NT2/D1 (cell line): ENCODE measurements around the gene ROPN1.
"Not testable (repeated sequence)": the region's sequence is repeated elsewhere in the genome, so short reads cannot be mapped to it uniquely, and the experiment has no call there.

Experiments used
- DNase-seq: peaks from one replicate; pipeline ENCODE4 v3.0.0-alpha.2; 2011; ENCODE audit warnings: low read depth, low spot score
- H3K27me3 ChIP-seq: 2 replicates; pipeline ENCODE4 v1.6.0; 2011; ENCODE audit warnings: mild to moderate bottlenecking; ENCODE audit not compliant: insufficient read length, insufficient read depth
- H3K36me3 ChIP-seq: 2 replicates; pipeline ENCODE4 v1.6.1; 2011; ENCODE audit warnings: mild to moderate bottlenecking, low read length, mixed read lengths; ENCODE audit not compliant: insufficient read depth, insufficient read length
- H3K4me1 ChIP-seq: 2 replicates; pipeline ENCODE4 v1.5.1; 2011; ENCODE audit not compliant: insufficient read depth, insufficient read length
- H3K4me3 ChIP-seq: 2 replicates; pipeline ENCODE4 v1.5.1; 2011; ENCODE audit warnings: low read depth; ENCODE audit not compliant: insufficient read length
- H3K9ac ChIP-seq: 2 replicates; pipeline ENCODE4 v1.6.0; 2011; ENCODE audit warnings: low read depth; ENCODE audit not compliant: insufficient read length
- H3K9me3 ChIP-seq: 2 replicates; pipeline ENCODE4 v1.5.1; 2011; ENCODE audit warnings: mild to moderate bottlenecking, low read length; ENCODE audit not compliant: insufficient read depth
- SUZ12 ChIP-seq: IDR thresholded peaks from 2 replicates; pipeline ENCODE4 v1.6.1; 2011; ENCODE audit not compliant: insufficient read length, insufficient read depth; ENCODE audit errors: extremely low read depth
- YY1 ChIP-seq: IDR thresholded peaks from 2 replicates; pipeline ENCODE4 v1.6.1; 2011; ENCODE audit not compliant: insufficient read length, insufficient read depth
- ZNF274 ChIP-seq: IDR thresholded peaks from 2 replicates; pipeline ENCODE4 v1.6.1; 2011; ENCODE audit warnings: mild to moderate bottlenecking, low read depth, low read length

The ROPN1 gene

DNA sequence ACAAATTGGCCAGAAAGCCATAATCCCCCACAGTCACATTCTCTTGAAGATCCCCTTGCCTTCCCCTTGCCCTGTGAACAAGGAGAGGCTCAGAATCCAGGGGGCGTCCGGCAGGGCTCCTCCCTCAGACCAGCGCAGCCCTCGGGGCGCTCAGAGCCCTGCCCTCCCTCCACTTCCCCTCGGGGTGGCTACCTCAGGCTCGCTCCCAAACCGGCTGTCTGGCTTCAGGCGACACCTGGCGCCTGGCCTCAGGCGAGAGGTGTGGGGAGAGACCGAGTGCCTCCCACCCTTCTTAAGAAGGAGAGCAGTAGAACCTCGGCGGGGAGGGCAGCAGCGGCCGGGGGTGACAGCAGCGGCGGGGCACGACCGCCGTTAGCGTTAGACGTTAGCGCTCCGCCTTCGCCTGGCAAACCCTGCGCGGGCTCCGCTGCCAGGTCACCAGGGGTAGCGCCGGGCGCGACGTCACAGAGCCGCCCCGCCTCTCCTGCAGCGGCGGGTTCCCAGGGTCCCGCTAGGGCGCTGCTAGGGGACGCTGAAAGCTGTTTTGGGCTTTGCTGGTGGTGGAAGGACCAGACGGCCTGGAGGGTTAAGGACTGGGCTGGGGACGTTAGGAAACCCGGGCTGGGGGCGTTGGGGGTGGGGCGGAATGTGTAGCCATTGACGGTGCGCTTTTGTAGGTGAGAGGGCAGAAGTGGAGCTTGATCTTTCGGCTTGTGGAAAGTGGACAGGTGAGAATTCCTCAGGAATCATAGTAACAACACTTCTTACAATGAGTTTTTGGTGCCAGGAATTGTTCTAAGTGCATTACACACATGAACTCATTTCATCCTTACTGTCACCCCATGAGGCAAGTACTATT is at the start of gene ROPN1:
Gene ROPN1, minus strand, starts transcription at position 395 of the 859 bp plus-strand sequence. CDS start 11,643 bp downstream, outside the sequence.
- DNase-seq, H3K9ac ChIP-seq, H3K4me3 ChIP-seq, H3K4me1 ChIP-seq, H3K9me3 ChIP-seq, H3K36me3 ChIP-seq: not testable (repeated sequence)
- H3K27me3 ChIP-seq, result peaks cover 56% of the 10 kb centered on the region

DNA sequence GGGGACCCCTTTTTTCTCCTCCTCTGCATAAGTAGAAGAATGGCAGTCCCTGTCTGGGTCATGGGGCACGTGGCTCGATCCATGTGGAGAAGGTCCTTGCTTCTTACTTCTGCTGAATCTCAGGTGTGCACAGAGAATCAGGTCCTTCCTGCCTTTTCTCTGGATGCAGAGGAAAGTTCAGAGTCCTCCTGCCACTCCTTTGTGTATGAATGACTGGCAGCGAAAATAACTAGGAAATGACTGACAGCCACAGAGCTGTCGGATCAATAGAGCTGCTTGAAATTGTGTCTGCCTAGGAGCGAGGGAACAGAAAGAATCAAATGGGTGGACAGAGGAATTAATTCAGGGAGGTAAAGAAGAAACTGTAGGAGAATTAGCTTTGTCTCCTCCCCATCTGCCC is 49.6 kb upstream of the ROPN1 start:
- H3K4me1 ChIP-seq, result no peaks in the 10 kb centered on the region
- no peak overlapping the region for H3K9ac ChIP-seq
- no peak for DNase-seq
- TF ChIP-seq ZNF274, result no peak
- TF ChIP-seq YY1, result no peak
- TF ChIP-seq SUZ12, result no peak
- H3K4me3 ChIP-seq, result no peak overlapping the region
- no peaks in the 10 kb centered on the region for H3K9me3 ChIP-seq
- no peaks in the 10 kb centered on the region for H3K27me3 ChIP-seq
- no peaks in the 10 kb centered on the region for H3K36me3 ChIP-seq

DNA sequence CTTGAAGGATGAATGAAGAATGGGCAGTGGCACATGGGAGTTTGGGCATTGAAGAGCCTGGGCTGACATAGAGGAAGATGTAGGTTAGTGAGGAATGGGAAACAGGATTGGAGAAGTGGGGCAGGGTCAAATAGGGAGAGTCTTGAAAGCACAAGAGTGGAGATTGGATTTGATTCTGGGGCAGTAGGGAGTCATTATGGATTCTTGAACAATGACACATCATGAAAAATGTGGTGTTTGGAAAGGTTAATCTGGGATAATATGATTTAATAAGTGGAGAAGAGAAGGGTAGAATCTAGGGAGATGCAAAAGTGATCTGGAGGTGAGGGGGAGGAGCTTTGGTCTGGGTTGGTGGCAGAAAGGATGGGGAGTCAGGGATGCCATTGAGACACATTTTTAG is 45.4 kb upstream of the ROPN1 start:
- peaks cover 26% of the 10 kb centered on the region for H3K27me3 ChIP-seq
- no peak for DNase-seq
- TF ChIP-seq ZNF274, result no peak
- no peak for TF ChIP-seq SUZ12
- no peak for TF ChIP-seq YY1
- H3K4me3 ChIP-seq, result no peak overlapping the region
- H3K4me1 ChIP-seq, result peaks cover 2% of the 10 kb centered on the region
- H3K9ac ChIP-seq, result no peak overlapping the region
- 0 out of 2 replicates have a peak, but pooled peaks cover 5% of the 10 kb centered on the region for H3K9me3 ChIP-seq
- H3K36me3 ChIP-seq, result no peaks in the 10 kb centered on the region

DNA sequence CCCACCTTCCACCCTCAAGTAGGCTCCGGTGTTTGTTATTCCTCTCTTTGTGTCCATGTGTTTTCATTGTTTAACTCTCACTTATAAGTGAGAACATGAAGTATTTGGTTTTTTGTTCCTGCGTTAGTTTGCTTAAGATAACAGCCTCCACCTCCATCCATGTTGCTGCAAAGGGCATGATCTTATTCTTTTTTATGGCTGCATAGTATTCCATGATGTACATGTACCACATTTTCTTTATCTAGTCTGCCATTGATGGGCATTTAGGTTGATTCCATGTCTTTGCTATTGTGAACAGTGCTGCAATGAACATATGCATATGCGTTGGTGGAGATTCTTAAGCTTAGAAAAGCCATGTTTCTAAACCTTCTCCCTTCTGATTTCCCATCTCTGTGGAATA is 44.3 kb upstream of the ROPN1 start:
- H3K4me1 ChIP-seq, H3K9ac ChIP-seq, H3K9me3 ChIP-seq, DNase-seq, H3K4me3 ChIP-seq, H3K36me3 ChIP-seq: not testable (repeated sequence)
- H3K27me3 ChIP-seq, result peaks cover 31% of the 10 kb centered on the region

DNA sequence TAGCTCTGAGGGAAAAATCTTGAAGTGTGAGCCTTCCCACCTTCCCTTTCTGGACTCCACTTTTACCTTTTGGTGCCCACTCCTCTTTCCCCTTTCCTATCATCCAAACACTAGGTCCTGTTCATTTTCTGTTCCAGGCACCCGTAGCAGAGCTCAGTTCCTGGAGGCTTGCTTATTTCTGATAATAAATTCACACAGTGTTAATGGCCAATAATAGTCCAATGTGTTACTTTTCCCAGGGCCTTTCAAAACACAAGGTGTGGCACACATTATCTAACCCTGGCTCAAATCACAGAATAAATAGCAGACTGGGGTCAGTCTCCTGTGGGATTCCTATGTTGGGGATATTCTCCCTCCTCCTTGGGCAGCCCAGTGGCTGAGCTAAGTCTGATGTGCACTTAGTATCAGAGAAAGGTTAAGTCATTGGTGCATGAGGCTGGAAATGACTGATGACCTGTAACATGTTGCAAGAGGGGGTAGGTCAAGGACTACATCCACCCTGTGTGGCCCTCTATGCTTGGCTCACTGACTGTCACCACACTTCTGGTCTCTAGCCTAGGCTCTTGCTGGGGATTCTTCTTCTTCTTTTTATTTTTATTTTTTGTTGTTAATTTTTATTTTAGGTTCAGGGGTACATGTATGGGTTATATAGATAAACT is 43.7 kb upstream of the ROPN1 start:
- peaks cover 34% of the 10 kb centered on the region for H3K27me3 ChIP-seq
- no peak overlapping the region for H3K9ac ChIP-seq
- peaks cover 2% of the 10 kb centered on the region for H3K4me1 ChIP-seq
- H3K36me3 ChIP-seq, result no peaks in the 10 kb centered on the region
- no peak overlapping the region for H3K4me3 ChIP-seq
- 0 out of 2 replicates have a peak, but pooled peaks cover 5% of the 10 kb centered on the region for H3K9me3 ChIP-seq
- no peak for TF ChIP-seq SUZ12
- TF ChIP-seq ZNF274, result no peak
- no peak for TF ChIP-seq YY1
- DNase-seq, result no peak

DNA sequence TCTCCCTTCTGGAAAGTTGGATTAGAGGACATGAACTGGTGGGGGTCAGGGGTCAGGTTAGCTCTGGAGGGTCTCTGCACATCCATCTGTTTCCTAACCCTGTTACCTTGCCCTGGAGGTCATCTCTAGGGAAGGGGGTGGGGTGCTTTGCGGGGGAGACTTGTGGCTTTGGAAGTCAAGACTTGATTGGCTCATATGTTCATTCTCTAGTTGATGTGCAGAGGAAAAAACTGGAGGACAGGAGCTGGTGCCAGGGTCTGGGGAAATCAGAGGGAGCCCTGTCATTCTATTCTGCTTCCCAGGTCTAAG is 42.9 kb upstream of the ROPN1 start:
- Histone ChIP-seq H3K9me3 (0 out of 2 replicates have a peak, but pooled peaks cover 5% of the 10 kb centered on the region), H3K4me1 (peaks cover 2% of the 10 kb centered on the region), H3K27me3 (peaks cover 34% of the 10 kb centered on the region), H3K36me3 (no peaks in the 10 kb centered on the region), H3K4me3 (peak overlapping the region; percentile 81), H3K9ac (no peak overlapping the region)
- no peak for DNase-seq
- no peak for TF ChIP-seq YY1
- no peak for TF ChIP-seq ZNF274
- no peak for TF ChIP-seq SUZ12

DNA sequence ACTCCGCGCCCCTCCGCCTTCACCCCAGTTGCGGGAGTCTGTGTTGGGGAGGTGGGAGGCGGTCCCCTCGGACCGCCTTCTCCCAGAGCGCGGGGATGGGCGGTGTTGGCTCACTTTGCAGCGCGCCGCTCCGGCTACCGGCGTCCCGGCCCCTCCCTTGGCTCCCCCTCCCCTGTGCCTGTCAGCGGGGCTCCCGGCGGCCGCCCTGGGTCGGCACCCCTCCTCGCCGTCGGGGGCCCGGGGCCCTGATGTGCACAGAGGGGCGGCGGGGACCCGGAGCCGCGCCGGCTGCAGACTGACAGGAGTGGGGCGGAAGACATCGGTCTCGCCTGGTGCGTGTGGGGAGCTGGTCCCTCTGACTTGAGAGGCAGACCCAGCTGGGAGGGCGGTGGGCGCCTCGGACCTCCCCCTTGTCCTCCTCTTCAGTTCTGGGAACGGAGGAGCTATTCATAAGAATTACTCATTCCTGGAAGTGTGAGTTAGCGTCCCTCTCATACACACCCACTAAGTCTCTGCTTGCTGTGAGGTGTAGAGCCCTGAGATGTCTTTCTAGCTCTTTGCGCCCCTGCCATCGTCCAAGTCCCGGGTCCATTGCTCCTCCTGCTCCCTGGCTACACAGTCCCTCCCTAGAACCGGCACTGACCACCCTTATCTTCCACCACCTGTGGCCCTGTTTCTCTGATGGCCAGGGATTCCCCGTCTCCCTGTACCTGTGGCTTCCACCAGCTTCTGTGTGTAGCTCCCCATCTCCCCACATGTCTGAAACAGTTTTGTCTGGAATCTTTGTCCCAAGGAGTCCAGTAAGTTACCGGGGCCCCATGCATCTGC is 42.3 kb upstream of the ROPN1 start:
- no peak for TF ChIP-seq ZNF274
- TF ChIP-seq SUZ12, result no peak
- TF ChIP-seq YY1, result no peak
- Histone ChIP-seq H3K4me3 (peak overlapping the region; percentile 81), H3K9me3 (0 out of 2 replicates have a peak, but pooled peaks cover 5% of the 10 kb centered on the region), H3K36me3 (no peaks in the 10 kb centered on the region), H3K9ac (peak overlapping the region; percentile 92), H3K4me1 (peaks cover 2% of the 10 kb centered on the region), H3K27me3 (peaks cover 34% of the 10 kb centered on the region)
- no peak for DNase-seq
